ENCODE measurements around the gene CEP19. TPM values are rescaled to one million over a fixed set of nuclear protein-coding genes. Genes with fewer than 3 reads are reported as not detected.
A peak's percentile ranks its signal among the peaks of the same experiment; 100 is the strongest.

Gene CEP19
- polyA plus RNA-seq (2011; rRNA removed) (2.0 and 3.4 TPM in 2 replicates), polyA minus RNA-seq (2011; rRNA and poly(A)+ RNA removed) (0.64 and 1.00 TPM in 2 replicates)

GRCh38 chr3:196711838-196712513 is at the start of gene CEP19, which contains the start of gene PIGX:
TSS of gene CEP19 (minus strand) at chr3:196712250. CDS start at chr3:196708657, 3,593 bp downstream.
TSS of gene PIGX (plus strand) at chr3:196712377.
- peak; percentile 57 for DNase-seq (ENCODE audit: low read depth, low spot score)
- TF ChIP-seq CTCF (IDR thresholded peaks at IDR 0.05; ENCODE audit: low read depth, low read length), result no peak
- H3K27me3 ChIP-seq (ENCODE audit: control insufficient read depth, insufficient read depth, low read length), result no peaks in the 10 kb centered on the region
- POLR2A ChIA-PET, result interaction anchor here (0.5 to 1.6 kb wide), 3 partner anchors 24 to 161 kb away, joined by 4 to 12 read pairs (median 10); partner anchors contain the start of gene PAK2
- peaks cover 2% of the 10 kb centered on the region; the same call in 1 of the 2 replicates for H3K9me3 ChIP-seq (ENCODE audit: control insufficient read depth, insufficient read depth, low read length)
- CTCF ChIA-PET, result interaction anchor here (1.1 kb wide), 1 partner anchor 102 kb away, joined by 3 read pairs; no protein-coding TSS in a partner anchor
- peak within 1 kb of the TSS; percentile 86 for H3K27ac ChIP-seq (ENCODE audit: low read depth, low read length)
- peak within 1 kb of the TSS; percentile 90 for H3K4me3 ChIP-seq (ENCODE audit: low read depth, low read length)

GRCh38 chr3:196757876-196758739 is 46.1 kb upstream of the CEP19 start:
- H3K9me3 ChIP-seq (ENCODE audit: control insufficient read depth, insufficient read depth, low read length), result peaks cover 17% of the 10 kb centered on the region
- no peak overlapping the region for H3K27ac ChIP-seq (ENCODE audit: low read depth, low read length)
- peak; percentile 47 for DNase-seq (ENCODE audit: low read depth, low spot score)
- ChIA-PET POLR2A (no interaction called here), CTCF (no interaction called here)
- H3K4me3 ChIP-seq (ENCODE audit: low read depth, low read length), result no peak overlapping the region
- no peak for TF ChIP-seq CTCF (IDR thresholded peaks at IDR 0.05; ENCODE audit: low read depth, low read length)
- H3K27me3 ChIP-seq (ENCODE audit: control insufficient read depth, insufficient read depth, low read length), result no peaks in the 10 kb centered on the region

GRCh38 chr3:196756732-196757131 is 44.7 kb upstream of the CEP19 start:
- CTCF ChIA-PET, result no interaction called here
- H3K4me3 ChIP-seq (ENCODE audit: low read depth, low read length), result no peak overlapping the region
- POLR2A ChIA-PET, result interaction anchor here (0.6 kb wide), 1 partner anchor 142 kb away, joined by 5 read pairs; no protein-coding TSS in a partner anchor
- TF ChIP-seq CTCF (IDR thresholded peaks at IDR 0.05; ENCODE audit: low read depth, low read length), result no peak
- H3K27me3 ChIP-seq (ENCODE audit: control insufficient read depth, insufficient read depth, low read length), result no peaks in the 10 kb centered on the region
- DNase-seq (ENCODE audit: low read depth, low spot score), result no peak
- H3K9me3 ChIP-seq (ENCODE audit: control insufficient read depth, insufficient read depth, low read length), result peaks cover 17% of the 10 kb centered on the region
- H3K27ac ChIP-seq (ENCODE audit: low read depth, low read length), result no peak overlapping the region

GRCh38 chr3:196754091-196754981 is 42.3 kb upstream of the CEP19 start:
- H3K4me3 ChIP-seq (ENCODE audit: low read depth, low read length), result no peak overlapping the region
- peaks cover 17% of the 10 kb centered on the region for H3K9me3 ChIP-seq (ENCODE audit: control insufficient read depth, insufficient read depth, low read length)
- no peak overlapping the region for H3K27ac ChIP-seq (ENCODE audit: low read depth, low read length)
- H3K27me3 ChIP-seq (ENCODE audit: control insufficient read depth, insufficient read depth, low read length), result no peaks in the 10 kb centered on the region
- POLR2A ChIA-PET, result no interaction called here
- no peak for TF ChIP-seq CTCF (IDR thresholded peaks at IDR 0.05; ENCODE audit: low read depth, low read length)
- CTCF ChIA-PET, result no interaction called here
- DNase-seq (ENCODE audit: low read depth, low spot score), result no peak

Measured in AG04450 (cell line).